Endothelial cell of umbilical vein (primary cell): ENCODE measurements around the gene CLEC16A. TPM values are rescaled to one million over a fixed set of nuclear protein-coding genes. Genes with fewer than 3 reads are reported as not detected.

Source experiments
- BruUV-seq: library from RNA; stranded (reverse); fragments of 400-500 nt; replicated peaks from 2 replicates; lab custom pipeline; 2021; lab: Mats Ljungman, UMichigan
- CTCF ChIA-PET: fragments of 300-600, 350-600 bp; sonication (Branson Sonifier 250); formaldehyde crosslinking; loops from one replicate; lab custom pipeline; 2021; ENCODE audit warnings: antibody characterized with exemption, inconsistent platforms; lab: Charles Lee
- POLR2A ChIA-PET: fragments of 300-600, 350-600 bp; sonication (Branson Sonifier 250); formaldehyde crosslinking; loops from one replicate; lab custom pipeline; 2021; ENCODE audit warnings: antibody characterized with exemption, inconsistent platforms; lab: Charles Lee
- DNase-seq: peaks from one replicate; pipeline ENCODE4 v3.0.0-alpha.2; 2011; ENCODE audit warnings: low read depth, low spot score
- FAIRE-seq: peaks from 2 replicates; lab custom pipeline; 2011; peaks lifted over from hg19 to GRCh38; lab: Jason Lieb, UNC
- H2AFZ ChIP-seq: 2 replicates; pipeline ENCODE4 v1.6.0; 2012; ENCODE audit warnings: low read depth, low read length, control low read depth, inconsistent platforms
- H3K27ac ChIP-seq: 2 replicates; pipeline ENCODE4 v1.5.1; 2011; ENCODE audit warnings: low read depth, mild to moderate bottlenecking, control low read depth, low read length, moderate library complexity; ENCODE audit not compliant: insufficient read depth
- H3K27me3 ChIP-seq, 2 experiments: 2 replicates each; pipeline versions ENCODE4 v1.6.0 to v1.6.1; 2011; ENCODE audit warnings: low read length in 2 of 2, mixed read lengths in 1 of 2; ENCODE audit not compliant: control insufficient read depth in 2 of 2, insufficient read depth in 2 of 2
- H3K36me3 ChIP-seq, 2 experiments: 2 replicates in 1 of 2; 3 replicates in 1 of 2; pipeline ENCODE4 v1.5.1; 2011; ENCODE audit warnings: low read length in 2 of 2, mild to moderate bottlenecking in 1 of 2, moderate library complexity in 1 of 2; ENCODE audit not compliant: control insufficient read depth in 2 of 2, insufficient read depth in 2 of 2; ENCODE audit errors: extremely low read depth in 1 of 2
- H3K4me1 ChIP-seq: 3 replicates; pipeline ENCODE4 v1.5.1; 2011; ENCODE audit warnings: mild to moderate bottlenecking, low read length; ENCODE audit not compliant: control insufficient read depth, insufficient read depth; ENCODE audit errors: extremely low read depth
- H3K4me2 ChIP-seq: 2 replicates; pipeline ENCODE4 v1.6.1; 2011; ENCODE audit warnings: low read length, control low read depth, mixed read lengths; ENCODE audit not compliant: insufficient read depth
- H3K4me3 ChIP-seq, 3 experiments: fragments of 200-600 bp in 1 of 3; sonication (generic), shearing (Covaris generic) in 1 of 3; replicated peaks in 1 of 3; 2 replicates each; pipeline ENCODE4 v1.5.1; 2011 to 2016; ENCODE audit warnings: control low read depth in 3 of 3, low read length in 3 of 3, mild to moderate bottlenecking in 2 of 3, inconsistent platforms in 1 of 3, low read depth in 1 of 3, moderate library complexity in 1 of 3; ENCODE audit not compliant: insufficient read depth in 1 of 3
- H3K79me2 ChIP-seq: 2 replicates; pipeline ENCODE4 v1.6.0; 2012; ENCODE audit warnings: low read length, inconsistent platforms; ENCODE audit not compliant: control insufficient read depth, insufficient read depth
- H3K9ac ChIP-seq: replicated peaks from 2 replicates; pipeline ENCODE3; 2011; ENCODE audit warnings: low read length, control low read depth; ENCODE audit not compliant: insufficient read depth; ENCODE audit errors: extremely low read depth
- H3K9me1 ChIP-seq: replicated peaks from 3 replicates; pipeline ENCODE4 v1.6.0; 2011; ENCODE audit warnings: mild to moderate bottlenecking, low read length; ENCODE audit not compliant: control insufficient read depth, insufficient read depth; ENCODE audit errors: extremely low read depth
- H3K9me3 ChIP-seq: replicated peaks from 2 replicates; pipeline ENCODE4 v1.5.1; 2012; ENCODE audit warnings: low read length, inconsistent platforms; ENCODE audit not compliant: control insufficient read depth, insufficient read depth
- H4K20me1 ChIP-seq: replicated peaks from 2 replicates; pipeline ENCODE3; 2011; ENCODE audit warnings: mild to moderate bottlenecking, low read length; ENCODE audit not compliant: control insufficient read depth, insufficient read depth; ENCODE audit errors: extremely low read depth
- CTCF ChIP-seq, 2 donors: IDR thresholded peaks; 1 replicate in 1 of 2; 2 replicates in 1 of 2; pipeline ENCODE4 v1.5.1; 2011; ENCODE audit warnings: low read length in 2 of 2, mild to moderate bottlenecking in 2 of 2, moderate library complexity in 2 of 2, control low read depth in 1 of 2, inconsistent platforms in 1 of 2, low read depth in 1 of 2; ENCODE audit not compliant: insufficient read depth in 1 of 2; ENCODE audit errors: extremely low read depth in 1 of 2
- EZH2 ChIP-seq: IDR thresholded peaks from 2 replicates; pipeline ENCODE4 v1.6.1; 2012; ENCODE audit warnings: borderline replicate concordance, low read depth, mild to moderate bottlenecking, moderate library complexity, low read length, inconsistent platforms; ENCODE audit not compliant: severe bottlenecking
- FOS ChIP-seq: IDR thresholded peaks from 2 replicates; pipeline ENCODE4 v1.6.1; 2011; ENCODE audit warnings: mild to moderate bottlenecking, low read length, moderate library complexity, borderline replicate concordance; ENCODE audit not compliant: insufficient read depth
- GATA2 ChIP-seq: IDR thresholded peaks from 2 replicates; pipeline ENCODE4 v1.7.0; 2011; ENCODE audit warnings: low read depth, mild to moderate bottlenecking, moderate library complexity, mixed read lengths, low read length; ENCODE audit not compliant: insufficient read length, insufficient read depth
- JUN ChIP-seq: IDR thresholded peaks from 2 replicates; pipeline ENCODE4 v1.6.1; 2011; ENCODE audit warnings: borderline replicate concordance, low read depth; ENCODE audit not compliant: insufficient read length, insufficient read depth
- MYC ChIP-seq: IDR thresholded peaks from one replicate; pipeline ENCODE4 v1.6.1; 2011; ENCODE audit warnings: mild to moderate bottlenecking, low read depth, low read length
- POLR2A ChIP-seq: IDR thresholded peaks from 2 replicates; pipeline ENCODE4 v1.6.1; 2012; ENCODE audit warnings: low read depth, mild to moderate bottlenecking, control low read depth, low read length
- POLR2AphosphoS5 ChIP-seq: IDR thresholded peaks from 2 replicates; pipeline ENCODE4 v1.6.1; 2012; ENCODE audit warnings: low read depth, mild to moderate bottlenecking, control low read depth, low read length, moderate library complexity; ENCODE audit not compliant: insufficient read depth
- dilution Hi-C: fragments of 300-500 bp; cut with MboI; formaldehyde crosslinking; loops from one replicate; pipeline ENCODE4 v1.15.0; 2019; ENCODE audit warnings: low sequenced_read_pairs; ENCODE audit not compliant: extremely low pct_ligation_motif_present
- intact Hi-C: fragments of 100-400 bp; cut with micrococcal nuclease; formaldehyde crosslinking; loops from one replicate; pipeline ENCODE4 v1.10.0; 2022
- polyA plus RNA-seq, 4 experiments: library from polyadenylated mRNA; depleted of rRNA in 3 of 4; stranded (reverse) in 3 of 4; unstranded in 1 of 4; fragments of >200 nt; gene quantifications; 2 replicates each; pipeline versions ENCODE4 v1.2.1 to v1.2.3, GENCODE V29; 2011 to 2012; ENCODE audit warnings: missing spikeins in 1 of 4
- total RNA-seq: library from RNA; stranded (reverse); gene quantifications from 2 replicates; pipeline ENCODE4 v1.2.3, GENCODE V29; 2021
- TF ChIP-seq, protein P1 (sequence below): IDR thresholded peaks from 2 replicates; pipeline ENCODE4 v1.6.1; 2011; ENCODE audit not compliant: insufficient read depth, insufficient read length

The CLEC16A gene
- total and polyA plus RNA-seq, 2 donors (not counting 3 experiments of a cell fraction or from before 2014, with no cell fraction given) = 11.4 to 23.3 TPM

DNA sequence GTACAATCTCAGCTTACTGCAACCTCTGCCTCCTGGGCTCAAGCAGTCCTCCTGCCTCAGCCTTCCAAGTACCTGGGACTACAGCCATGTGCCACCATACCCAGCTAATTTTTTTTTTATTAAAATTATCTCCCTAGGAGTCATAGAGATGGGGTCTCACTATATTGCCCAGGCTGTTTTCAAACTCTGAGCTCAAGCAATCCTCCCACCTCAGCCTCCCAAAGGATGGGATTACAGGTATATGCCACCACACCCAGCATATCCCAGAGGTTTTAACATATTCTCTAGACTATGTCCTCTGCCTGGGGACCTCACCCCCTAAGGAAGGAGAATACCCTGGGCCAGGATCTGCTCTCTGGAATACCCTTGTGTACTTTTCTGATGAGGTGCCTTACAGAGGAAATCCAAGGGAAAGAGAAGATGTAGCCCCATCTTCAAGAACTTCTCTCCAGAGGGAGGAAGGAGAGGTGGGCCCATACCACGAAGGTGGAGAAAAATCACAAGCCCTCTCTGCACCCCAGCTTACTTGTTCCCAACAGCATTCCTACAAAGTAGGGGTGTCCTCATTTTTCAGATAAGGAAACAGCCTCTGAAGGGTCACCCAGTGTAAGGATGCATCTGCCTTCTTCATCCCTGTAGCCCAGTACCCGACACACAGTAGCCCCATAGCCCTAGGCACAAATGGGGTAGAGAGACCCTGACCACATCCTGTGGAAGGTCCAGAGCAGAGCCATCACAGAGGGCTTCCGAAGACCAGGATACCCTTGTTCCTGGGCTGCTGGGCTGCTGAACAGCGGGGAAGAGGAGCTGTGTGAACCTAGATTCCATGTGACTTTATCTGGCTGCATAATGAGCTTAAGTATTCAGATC lies 160.0 kb downstream of the CLEC16A start:
- TF ChIP-seq FOS = no peak
- no peak for TF ChIP-seq MYC
- no peak for TF ChIP-seq POLR2AphosphoS5
- no peak for TF ChIP-seq POLR2A
- no peak for TF ChIP-seq EZH2
- no peak for TF ChIP-seq CTCF (IDR thresholded peaks at IDR 0.05; ENCODE audit: extremely low read depth in 1 of 2, insufficient read depth in 1 of 2, low read depth in 1 of 2, low read length in 2 of 2)
- no peak for TF ChIP-seq GATA2
- TF ChIP-seq, protein P1, sequence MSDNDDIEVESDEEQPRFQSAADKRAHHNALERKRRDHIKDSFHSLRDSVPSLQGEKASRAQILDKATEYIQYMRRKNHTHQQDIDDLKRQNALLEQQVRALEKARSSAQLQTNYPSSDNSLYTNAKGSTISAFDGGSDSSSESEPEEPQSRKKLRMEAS = no peak
- TF ChIP-seq JUN = no peak
- DNase-seq (no peak), FAIRE-seq (no peak)
- H3K79me2 ChIP-seq = no peaks in the 10 kb centered on the region
- no peak overlapping the region for H3K4me3 ChIP-seq
- H2AFZ ChIP-seq = no peak overlapping the region
- no peaks in the 10 kb centered on the region for H3K27me3 ChIP-seq
- H3K9ac ChIP-seq = no peak overlapping the region
- CTCF ChIA-PET = interaction anchor here (0.8 to 2.0 kb wide), 3 partner anchors 17 to 151 kb away, joined by 3 to 13 read pairs (median 3); partner anchors contain the start of gene SOCS1
- intact Hi-C loops (loop anchor here (5.0 kb wide), 1 partner anchor 132 kb away; no protein-coding TSS in a partner anchor), dilution Hi-C loops (no loop called here)
- H3K9me1 ChIP-seq = no peaks in the 10 kb centered on the region
- POLR2A ChIA-PET = interaction anchor here (0.7 kb wide), 1 partner anchor 151 kb away, joined by 3 read pairs; no protein-coding TSS in a partner anchor
- no peaks in the 10 kb centered on the region for H4K20me1 ChIP-seq
- H3K4me2 ChIP-seq = no peak overlapping the region
- H3K27ac ChIP-seq = no peak overlapping the region
- no peaks in the 10 kb centered on the region for H3K9me3 ChIP-seq
- peaks cover 25% of the 10 kb centered on the region for H3K4me1 ChIP-seq
- H3K36me3 ChIP-seq = no peaks in the 10 kb centered on the region
- no TSS peak for BruUV-seq
